Activated CD8-positive, alpha-beta memory T cell treated with anti-CD3 and anti-CD28 coated beads for 48 hours (primary cell): ENCODE results near the gene VDR.

Source experiments
- DNase-seq, 3 experiments: peaks; one replicate each; pipeline ENCODE4 v3.0.0-alpha.2; 2020; ENCODE audit warnings: low read depth in 2 of 3, low spot score in 2 of 3

Gene VDR

DNA sequence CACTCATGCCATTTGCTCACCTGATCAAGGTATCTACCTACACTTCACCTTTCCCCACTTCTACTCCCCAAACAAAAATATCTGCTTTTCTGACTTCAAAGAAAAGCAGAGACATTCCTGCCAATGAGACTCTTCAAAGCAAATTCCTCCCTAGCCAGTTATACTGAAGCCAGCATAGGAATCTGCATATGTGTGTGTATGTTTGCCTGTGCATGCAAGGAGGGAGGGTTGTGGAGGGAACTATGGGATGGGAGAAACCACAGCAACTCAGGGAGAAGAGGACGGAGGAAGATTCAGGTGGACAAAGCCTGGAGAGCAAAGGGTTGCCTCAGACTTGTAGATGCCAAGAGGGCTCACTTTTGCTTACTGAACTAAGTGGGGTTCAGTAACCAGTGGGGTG, 26.4 kb upstream of the VDR start:
- no peak for DNase-seq

DNA sequence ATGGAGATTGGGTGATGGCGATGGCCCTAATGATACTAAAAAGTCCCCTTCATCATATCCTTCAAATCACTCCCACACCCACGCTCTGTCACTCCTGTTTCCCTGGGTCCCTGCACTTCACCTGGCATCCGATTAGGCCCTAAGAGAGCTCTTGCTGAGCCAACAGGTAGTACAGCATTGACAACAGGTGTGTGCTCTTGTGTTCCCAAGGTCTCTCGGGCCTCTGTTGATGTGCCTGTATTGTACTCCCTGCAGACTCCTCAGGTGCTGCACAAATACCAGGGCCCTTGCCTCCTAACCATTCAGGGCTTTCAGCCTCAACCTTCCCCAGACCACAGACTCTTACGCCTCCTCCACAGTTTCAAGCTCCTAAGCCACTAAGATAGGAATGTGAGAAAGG, 25.8 kb upstream of the VDR start:
- DNase-seq = no peak

DNA sequence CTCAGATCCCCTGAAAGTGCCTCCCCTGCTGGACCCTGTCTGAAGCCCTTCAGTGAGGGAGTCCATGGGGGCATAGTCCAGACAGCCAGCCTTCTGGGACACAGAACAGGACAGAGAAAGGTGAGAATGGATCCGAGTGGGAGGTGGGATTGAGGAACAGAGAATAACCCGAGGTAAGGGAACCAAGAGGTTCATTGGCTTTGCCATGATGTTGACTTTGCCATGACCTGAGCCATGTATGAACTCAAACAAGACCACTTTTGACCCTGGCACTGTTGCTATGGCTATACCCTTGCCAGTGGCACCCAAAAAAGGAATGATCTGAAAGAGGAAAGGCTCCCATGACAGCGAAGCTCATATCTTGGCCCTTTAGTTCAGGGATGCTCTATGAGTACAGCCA, 22.6 kb upstream of the VDR start:
- no peak for DNase-seq

DNA sequence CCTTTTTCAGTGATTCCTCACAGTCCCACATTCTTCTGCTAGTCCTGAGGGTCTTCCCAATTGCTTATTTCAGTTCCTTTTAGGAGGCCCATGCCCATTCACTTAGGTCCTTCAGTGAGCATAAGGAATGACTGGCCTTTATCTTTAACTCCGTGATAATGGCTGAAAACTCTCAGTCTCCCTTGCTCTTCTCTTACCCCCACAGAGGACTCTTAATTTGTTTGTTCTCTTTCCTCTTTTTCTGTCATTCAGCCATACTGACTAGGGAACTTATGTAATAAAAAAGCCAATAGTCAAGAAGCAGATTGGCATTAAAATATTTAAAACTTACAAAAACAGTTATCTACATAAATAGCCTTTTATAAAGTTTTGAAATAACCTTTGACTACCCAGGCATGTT, 17.1 kb upstream of the VDR start:
- no peak for DNase-seq

DNA sequence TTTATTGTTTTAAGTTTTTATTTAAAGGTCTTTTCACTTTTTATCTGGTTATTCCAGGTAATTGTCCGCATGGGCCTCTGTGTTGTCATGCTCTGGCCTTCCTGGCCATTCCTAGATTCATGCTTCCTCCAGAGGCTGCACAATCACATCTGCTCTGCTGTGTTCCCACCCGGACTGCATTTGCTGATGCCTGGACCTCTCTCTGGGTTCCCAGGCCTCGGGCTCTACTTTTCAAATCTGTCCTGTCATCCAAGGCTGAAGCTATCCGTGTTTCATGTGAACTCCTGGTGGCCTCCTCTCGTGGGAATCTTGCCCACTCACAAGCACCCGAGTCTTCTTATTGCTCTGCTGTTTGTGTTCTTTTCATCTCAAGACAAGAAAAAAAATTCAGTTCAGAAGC, 16.1 kb upstream of the VDR start:
- DNase-seq = no peak

DNA sequence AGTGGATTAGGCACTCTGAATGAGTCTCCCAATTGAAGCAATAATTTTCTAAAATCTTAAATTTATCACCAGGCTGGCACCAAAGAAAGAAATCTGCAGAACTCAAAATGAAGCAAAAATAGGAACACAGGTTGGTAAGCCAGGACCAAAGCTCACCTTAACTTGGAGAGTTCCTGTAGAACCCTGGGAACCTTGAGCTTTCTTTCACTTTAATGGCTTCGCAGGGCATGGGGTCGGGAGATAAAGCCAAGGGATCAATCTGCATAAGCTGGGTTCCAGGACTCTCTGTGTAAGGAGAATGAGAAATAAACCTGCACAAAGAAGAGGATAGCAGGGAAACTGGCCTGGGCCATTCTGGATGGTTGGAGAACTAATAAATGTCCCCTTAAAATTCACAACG, 8.3 kb upstream of the VDR start:
- no peak for DNase-seq

- no peak for DNase-seq
Observed at GRCh38 chr12:47912556-47912955, 7.8 kb upstream of the VDR start.

- no peak for DNase-seq
Observed at GRCh38 chr12:47910981-47911380, 6.2 kb upstream of the VDR start.

GRCh38 chr12:47910486-47910885, 5.7 kb upstream of the VDR start:
- DNase-seq = no peak

- no peak for DNase-seq
Observed at GRCh38 chr12:47909839-47910465, 5.2 kb upstream of the VDR start.

GRCh38 chr12:47908738-47909137, 3.9 kb upstream of the VDR start:
- DNase-seq = no peak

DNA sequence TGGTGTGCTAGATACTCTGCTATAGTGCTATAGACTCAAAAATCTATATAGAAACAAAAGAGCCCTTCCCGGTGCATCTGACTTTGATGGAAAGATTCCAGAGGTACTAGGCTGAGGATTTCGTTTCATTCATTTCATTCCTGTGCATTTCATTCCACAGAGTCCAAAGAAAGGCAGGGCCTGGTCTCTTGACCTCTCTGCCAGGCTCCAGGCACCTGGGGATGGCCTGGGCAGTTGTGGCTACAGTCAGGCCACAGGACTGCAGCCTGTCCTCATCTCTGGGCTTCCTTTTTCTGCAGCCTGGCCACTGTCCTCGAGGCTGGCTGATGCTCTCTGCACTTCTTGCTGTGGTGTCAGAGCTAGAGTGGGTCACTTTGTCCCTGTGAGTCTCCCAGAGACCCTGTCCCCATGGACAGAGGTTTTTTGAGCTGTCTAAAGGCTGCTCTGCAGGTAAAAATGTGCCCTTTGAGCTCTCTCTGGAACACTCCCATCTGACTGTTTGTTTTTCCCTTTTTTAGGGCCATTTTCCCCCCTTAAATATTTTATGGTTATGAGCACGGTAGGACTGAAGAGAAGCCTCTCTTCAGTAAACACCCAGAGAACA, 3.2 kb upstream of the VDR start:
- no peak for DNase-seq

GRCh38 chr12:47903927-47904712, 674 bp downstream of the VDR start:
- peak in 1 of 3 experiments; percentile 35 for DNase-seq

DNA sequence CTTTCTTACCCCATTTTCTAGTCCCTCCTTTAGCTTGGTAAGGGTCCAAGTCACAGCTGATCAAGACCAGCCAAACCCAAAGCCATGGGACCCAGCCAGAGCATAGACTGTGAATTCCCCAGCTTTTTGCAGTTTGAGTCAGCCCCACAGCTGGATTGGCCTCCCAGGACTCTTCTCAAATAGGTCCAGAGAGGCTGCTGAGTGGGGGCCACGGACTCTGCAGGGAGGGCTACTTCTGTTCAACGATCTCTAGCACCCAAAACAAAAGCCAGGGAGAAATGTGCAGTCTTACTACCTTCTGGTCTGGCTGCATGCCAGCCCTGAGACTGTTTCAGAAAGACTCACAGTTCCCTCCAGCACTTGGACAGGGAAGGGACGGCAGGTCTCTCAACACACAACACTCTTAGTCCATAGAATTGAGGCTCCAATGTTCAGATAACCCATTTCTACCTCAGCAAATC, 1.6 kb downstream of the VDR start:
- DNase-seq = no peak

GRCh38 chr12:47902131-47902639, 2.6 kb downstream of the VDR start:
- DNase-seq = no peak

DNA sequence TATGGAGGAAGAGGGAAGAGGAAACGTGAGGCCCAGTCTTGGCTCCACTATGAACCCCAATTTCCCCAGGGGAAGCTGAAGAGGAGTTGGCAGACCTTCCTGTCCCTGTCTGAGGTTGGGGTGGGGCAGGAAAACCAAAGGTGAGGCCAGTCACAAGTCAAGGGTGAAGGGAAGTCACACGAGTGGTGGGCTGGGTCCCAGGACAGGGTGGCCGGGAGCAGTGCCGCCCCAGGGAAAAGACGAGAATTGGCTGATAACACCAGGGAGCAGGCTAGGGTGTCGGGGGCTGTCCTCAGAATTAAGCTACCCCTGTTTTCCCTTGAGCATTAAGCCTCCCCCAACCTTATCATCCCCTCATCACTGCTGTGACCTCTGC, 3.1 kb downstream of the VDR start:
- no peak for DNase-seq

DNA sequence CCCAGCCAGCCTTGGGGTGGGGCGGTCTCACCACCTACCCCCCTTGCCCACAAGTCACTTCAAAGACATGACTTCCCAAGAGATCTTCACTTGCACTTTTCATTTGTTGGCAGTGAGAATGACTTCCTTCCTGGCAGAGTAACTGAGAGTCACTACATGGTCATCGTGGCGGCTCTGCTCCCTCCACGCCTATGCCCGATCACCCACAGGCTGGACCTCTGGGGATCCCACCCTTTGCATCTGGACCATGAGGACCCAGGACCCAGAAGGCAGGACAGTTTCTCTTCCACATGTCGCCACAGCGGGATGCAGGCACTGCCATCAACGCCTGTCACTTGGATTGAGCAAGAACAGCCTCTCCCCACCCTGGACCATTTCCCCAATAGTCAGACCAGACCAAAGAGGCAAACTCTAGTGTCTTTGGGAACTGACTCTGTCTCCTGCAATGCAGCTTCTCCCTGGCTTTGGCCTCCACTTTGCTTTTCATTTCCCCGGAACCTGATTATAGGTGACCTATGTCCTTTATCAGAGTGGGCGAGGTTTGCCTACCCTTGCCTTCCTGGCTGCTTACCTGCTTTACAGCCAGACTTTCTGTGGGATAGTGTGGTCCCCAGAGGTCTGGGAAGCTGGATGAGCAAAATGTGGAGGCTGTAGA, 3.6 kb downstream of the VDR start:
- DNase-seq = no peak

DNA sequence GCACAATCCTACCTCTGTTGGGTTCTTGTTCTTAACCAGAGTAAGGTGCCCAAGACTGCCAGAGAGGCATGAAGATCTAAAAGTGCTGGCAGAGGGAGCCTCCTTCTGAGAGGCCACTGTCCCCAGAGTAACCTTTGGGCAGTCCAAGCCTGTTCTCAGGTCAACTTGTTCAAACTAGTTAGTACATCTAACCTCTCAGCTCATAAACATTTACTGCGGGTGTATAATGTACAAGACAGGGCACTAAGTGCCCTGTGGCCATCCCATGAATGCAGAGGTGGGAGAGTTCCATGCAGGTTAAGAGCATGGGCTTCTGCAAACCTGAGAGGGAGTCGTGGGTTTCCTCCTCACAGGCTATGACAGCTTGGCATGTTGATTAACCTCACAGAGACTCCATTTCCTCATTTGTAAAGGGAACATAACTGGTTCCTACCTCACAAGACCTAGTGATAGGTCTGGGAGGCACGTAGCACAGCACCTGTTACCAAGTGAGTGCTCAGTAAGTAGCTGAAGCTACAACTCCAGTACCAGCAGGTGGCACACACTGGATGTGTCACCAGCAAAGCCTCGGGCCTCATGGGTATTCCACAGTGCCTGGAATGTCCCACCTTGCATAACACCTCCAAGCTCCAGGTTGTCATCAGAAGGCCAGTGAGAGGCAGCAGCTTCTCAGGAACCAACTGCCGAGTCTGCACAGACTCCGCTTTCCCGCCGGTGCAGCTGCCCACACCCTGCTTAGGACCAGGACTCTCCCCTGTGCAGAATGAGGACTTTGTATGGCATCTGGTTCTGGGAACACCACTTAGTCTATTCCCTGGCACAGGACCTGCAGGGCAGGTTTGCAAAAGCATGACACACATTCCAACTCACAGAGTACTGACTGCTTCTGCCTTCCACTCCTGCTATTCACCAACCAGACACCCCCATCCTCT, 4.4 kb downstream of the VDR start:
- DNase-seq = no peak

DNA sequence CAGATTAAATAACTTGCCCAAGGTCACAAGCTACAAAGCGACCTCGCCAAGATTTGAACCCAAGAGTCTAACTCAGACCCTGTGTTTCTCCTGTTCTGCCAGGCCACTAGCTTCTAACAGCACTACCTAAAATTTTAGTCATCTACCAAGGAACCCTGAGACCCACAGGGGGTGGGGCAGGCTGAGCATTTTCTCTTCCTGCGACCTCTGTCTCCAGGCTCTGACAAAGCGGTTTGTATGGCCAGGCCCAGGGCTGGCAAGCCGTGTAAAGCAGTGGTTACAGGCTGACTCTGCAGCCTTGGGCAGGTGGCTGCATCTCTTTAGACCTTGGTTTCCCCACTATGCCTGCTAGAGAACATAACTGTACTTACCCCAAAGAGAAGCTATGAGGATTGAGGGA, 5.3 kb downstream of the VDR start:
- DNase-seq = no peak

DNA sequence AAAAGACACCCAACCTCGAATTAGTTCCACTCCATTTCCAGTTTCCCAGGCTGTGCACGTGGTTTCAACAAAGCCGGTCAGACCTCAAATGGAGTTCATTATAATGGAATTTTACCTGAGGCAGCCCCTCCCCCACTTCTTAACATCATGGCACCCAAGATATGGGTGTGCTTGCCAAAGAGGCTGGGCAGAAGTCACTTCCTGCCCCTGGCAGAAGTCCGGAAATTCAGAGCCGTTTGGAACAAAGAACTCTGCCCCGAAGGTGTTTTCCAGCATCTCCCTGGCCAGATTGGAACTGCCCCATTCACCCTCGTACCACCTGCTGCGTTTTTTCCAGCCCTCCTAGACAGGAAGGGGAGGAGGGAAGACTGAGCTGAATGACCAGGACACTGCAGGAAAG, 8.2 kb downstream of the VDR start:
- DNase-seq = no peak

- DNase-seq = no peak
Observed at GRCh38 chr12:47896022-47896421, 8.8 kb downstream of the VDR start.
